GM21447 (cell line): Measurements from ENCODE around the gene BRF1.

Experiments used
- ATAC-seq: cut with Tn5 transposase; IDR thresholded peaks from one replicate; pipeline ENCODE4 v1.9.1; 2021; ENCODE audit not compliant: unreplicated experiment

BRF1 gene

GRCh38 chr14:105177082-105177481 is 123.7 kb downstream of the BRF1 start:
- no peak for ATAC-seq

- ATAC-seq, result no peak
Measured at GRCh38 chr14:105176513-105176912, 124.3 kb downstream of the BRF1 start.

GRCh38 chr14:105173901-105174894 is 126.6 kb downstream of the BRF1 start:
- ATAC-seq, result no peak

GRCh38 chr14:105173145-105173544 is 127.7 kb downstream of the BRF1 start:
- ATAC-seq, result no peak

GRCh38 chr14:105172476-105172875 is 128.3 kb downstream of the BRF1 start:
- no peak for ATAC-seq

- ATAC-seq, result no peak
Measured at GRCh38 chr14:105171004-105171673, 129.7 kb downstream of the BRF1 start.

GRCh38 chr14:105169776-105170655 is 130.8 kb downstream of the BRF1 start:
- ATAC-seq, result no peak

- no peak for ATAC-seq
Measured at GRCh38 chr14:105168979-105169507, 131.8 kb downstream of the BRF1 start.

- ATAC-seq, result no peak
Measured at GRCh38 chr14:105168496-105168978, 132.3 kb downstream of the BRF1 start, which contains the start of gene JAG2. JAG2 (minus strand) TSS chr14:105168776; CDS start chr14:105168420, 356 bp downstream.

GRCh38 chr14:105168093-105168420 is 132.7 kb downstream of the BRF1 start:
- no peak for ATAC-seq

- no peak for ATAC-seq
Measured at GRCh38 chr14:105167303-105168092, 133.3 kb downstream of the BRF1 start.

- no peak for ATAC-seq
Measured at GRCh38 chr14:105166571-105167302, 134.1 kb downstream of the BRF1 start.

- ATAC-seq, result no peak
Measured at GRCh38 chr14:105165761-105166485, 134.9 kb downstream of the BRF1 start.

GRCh38 chr14:105165134-105165704 is 135.6 kb downstream of the BRF1 start:
- no peak for ATAC-seq

- no peak for ATAC-seq
Measured at GRCh38 chr14:105163040-105163742, 137.6 kb downstream of the BRF1 start.

GRCh38 chr14:105162669-105162979 is 138.2 kb downstream of the BRF1 start:
- ATAC-seq, result no peak

- ATAC-seq, result no peak
Measured at GRCh38 chr14:105161964-105162668, 138.7 kb downstream of the BRF1 start.
